HUES64 (cell line): ENCODE measurements around the gene TTLL3.
"Not testable (repeated sequence)": the region's sequence is repeated elsewhere in the genome, so short reads cannot be mapped to it uniquely, and the experiment has no call there.

Source experiments
- H3K27ac ChIP-seq: 2 replicates; pipeline ENCODE4 v1.7.0; 2013; ENCODE audit warnings: low read depth, low read length, inconsistent platforms
- H3K27me3 ChIP-seq: 2 replicates; pipeline ENCODE4 v1.6.1; 2013; ENCODE audit warnings: mild to moderate bottlenecking, low read length; ENCODE audit not compliant: insufficient read depth
- H3K36me3 ChIP-seq: 2 replicates; pipeline ENCODE4 v1.6.1; 2013; ENCODE audit warnings: mild to moderate bottlenecking, low read length; ENCODE audit not compliant: insufficient read depth
- H3K4me1 ChIP-seq: 2 replicates; pipeline ENCODE4 v1.6.1; 2013; ENCODE audit warnings: mild to moderate bottlenecking, low read length, moderate library complexity; ENCODE audit not compliant: insufficient read depth
- H3K4me3 ChIP-seq: 2 replicates; pipeline ENCODE4 v1.5.1; 2013; ENCODE audit warnings: mild to moderate bottlenecking, low read length, moderate library complexity
- H3K9ac ChIP-seq: 2 replicates; pipeline ENCODE4 v1.6.1; 2013; ENCODE audit warnings: mild to moderate bottlenecking, low read depth, low read length
- H3K9me3 ChIP-seq: 2 replicates; pipeline ENCODE4 v1.6.1; 2013; ENCODE audit warnings: low read depth, low read length; ENCODE audit not compliant: insufficient read depth
- WGBS: fragments of 150-250, 120-280 bp; methylation state at CpG from one replicate; pipeline ENCODE4 v1.1.7; 2013; ENCODE audit warnings: missing lambda C conversion rate; 5-methylcytosine and 5-hydroxymethylcytosine counted together

Gene TTLL3

DNA sequence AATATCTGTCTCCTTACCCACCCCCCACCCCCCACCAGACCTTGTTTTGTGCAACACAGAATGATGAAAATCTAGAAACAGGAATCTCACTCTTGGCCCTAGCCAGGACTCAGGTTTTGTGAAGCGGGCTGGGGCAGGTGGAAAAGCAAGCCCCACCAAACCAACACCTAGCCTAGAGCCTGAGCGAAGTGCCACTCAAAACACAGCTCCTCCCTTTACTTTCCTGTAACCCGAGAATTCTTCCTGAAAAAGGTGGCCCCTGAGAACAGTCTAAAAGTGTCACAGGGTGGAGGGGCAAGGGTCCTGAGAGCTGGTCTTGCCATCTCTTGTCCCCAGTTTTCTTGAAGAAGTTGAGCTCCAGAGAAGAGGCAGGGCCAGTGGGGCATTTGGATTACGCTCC, 51.1 kb downstream of the TTLL3 start:
- no peak overlapping the region for H3K9ac ChIP-seq
- no peaks in the 10 kb centered on the region for H3K9me3 ChIP-seq
- H3K4me1 ChIP-seq, result peaks cover 4% of the 10 kb centered on the region; the same call in 1 of the 2 replicates
- no peak overlapping the region for H3K27ac ChIP-seq
- no peaks in the 10 kb centered on the region for H3K36me3 ChIP-seq
- peaks cover 20% of the 10 kb centered on the region for H3K27me3 ChIP-seq
- WGBS, result 85% methylated on average over 4 of the region's 4 CpGs
- no peak overlapping the region for H3K4me3 ChIP-seq

DNA sequence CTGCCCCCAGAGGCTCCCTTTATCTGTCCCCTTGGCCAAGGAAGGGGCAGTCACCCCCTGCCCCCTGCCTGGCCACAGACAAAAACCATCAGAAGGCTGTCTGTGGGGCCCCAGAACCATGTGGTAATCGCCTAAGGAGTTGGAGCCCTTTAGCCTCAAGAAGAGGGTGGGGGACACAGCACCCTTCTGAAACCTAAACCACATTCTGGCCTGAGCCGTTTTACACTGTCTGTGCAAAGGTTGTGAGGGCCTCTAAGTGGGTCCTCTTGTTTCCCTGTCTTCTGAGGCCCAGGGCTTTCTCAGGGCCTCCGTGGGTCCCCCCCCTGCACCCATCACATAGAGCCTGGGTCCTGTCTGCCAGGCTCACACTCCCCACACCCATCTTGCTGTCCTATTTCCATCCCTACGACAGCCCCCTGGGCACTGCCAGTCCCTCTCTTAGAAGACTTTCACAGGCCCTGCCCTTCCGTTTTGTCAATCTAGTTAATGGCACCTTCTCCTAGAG, 51.6 kb downstream of the TTLL3 start:
- Histone ChIP-seq H3K36me3 (no peaks in the 10 kb centered on the region), H3K27ac (no peak overlapping the region), H3K9ac (no peak overlapping the region), H3K4me1 (peaks cover 4% of the 10 kb centered on the region; the same call in 1 of the 2 replicates), H3K27me3 (peaks cover 20% of the 10 kb centered on the region), H3K9me3 (no peaks in the 10 kb centered on the region), H3K4me3 (no peak overlapping the region)
- 88% methylated on average over 5 of the region's 5 CpGs for WGBS

DNA sequence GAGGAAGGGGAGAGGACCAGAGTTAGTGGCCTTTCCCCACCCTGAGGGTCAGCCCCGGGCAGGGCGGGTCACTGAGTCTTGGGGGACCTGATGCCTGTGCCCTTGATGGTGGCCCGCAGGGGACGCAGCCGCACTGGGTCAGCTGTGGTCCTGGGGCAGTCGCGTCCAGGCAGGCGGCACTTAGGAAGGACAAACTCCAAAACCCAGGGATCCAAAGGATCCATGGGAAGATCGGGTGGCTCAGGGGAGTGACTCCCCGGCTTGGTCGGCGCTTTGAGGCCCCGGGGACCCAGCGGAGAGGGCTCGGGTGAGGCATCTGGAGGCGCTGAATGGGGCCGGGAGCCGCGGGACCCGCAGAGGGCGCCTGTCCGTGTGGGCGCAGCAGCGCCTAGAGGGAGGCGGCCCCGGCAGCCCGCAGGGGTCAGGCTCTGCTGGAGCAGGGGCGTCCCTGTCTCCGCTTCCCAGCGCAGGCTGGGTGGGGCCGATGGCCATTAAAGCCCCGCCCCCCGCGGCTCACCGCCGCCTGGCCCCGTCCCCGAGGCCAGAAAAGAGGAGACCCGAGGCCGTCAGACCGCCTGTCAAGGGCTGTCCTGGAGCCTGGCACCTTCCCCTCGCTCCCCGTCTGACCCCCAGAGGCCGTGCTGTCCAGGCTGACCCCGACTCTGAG, 52.5 kb downstream of the TTLL3 start:
- 9% methylated on average over 45 of the region's 45 CpGs for WGBS
- H3K4me3 ChIP-seq, result peak overlapping the region; percentile 50
- peaks cover 20% of the 10 kb centered on the region for H3K27me3 ChIP-seq
- no peaks in the 10 kb centered on the region for H3K36me3 ChIP-seq
- H3K27ac ChIP-seq, result no peak overlapping the region
- peaks cover 4% of the 10 kb centered on the region; the same call in 1 of the 2 replicates for H3K4me1 ChIP-seq
- no peaks in the 10 kb centered on the region for H3K9me3 ChIP-seq
- H3K9ac ChIP-seq, result peak overlapping the region; percentile 35; the same call in 1 of the 2 replicates

DNA sequence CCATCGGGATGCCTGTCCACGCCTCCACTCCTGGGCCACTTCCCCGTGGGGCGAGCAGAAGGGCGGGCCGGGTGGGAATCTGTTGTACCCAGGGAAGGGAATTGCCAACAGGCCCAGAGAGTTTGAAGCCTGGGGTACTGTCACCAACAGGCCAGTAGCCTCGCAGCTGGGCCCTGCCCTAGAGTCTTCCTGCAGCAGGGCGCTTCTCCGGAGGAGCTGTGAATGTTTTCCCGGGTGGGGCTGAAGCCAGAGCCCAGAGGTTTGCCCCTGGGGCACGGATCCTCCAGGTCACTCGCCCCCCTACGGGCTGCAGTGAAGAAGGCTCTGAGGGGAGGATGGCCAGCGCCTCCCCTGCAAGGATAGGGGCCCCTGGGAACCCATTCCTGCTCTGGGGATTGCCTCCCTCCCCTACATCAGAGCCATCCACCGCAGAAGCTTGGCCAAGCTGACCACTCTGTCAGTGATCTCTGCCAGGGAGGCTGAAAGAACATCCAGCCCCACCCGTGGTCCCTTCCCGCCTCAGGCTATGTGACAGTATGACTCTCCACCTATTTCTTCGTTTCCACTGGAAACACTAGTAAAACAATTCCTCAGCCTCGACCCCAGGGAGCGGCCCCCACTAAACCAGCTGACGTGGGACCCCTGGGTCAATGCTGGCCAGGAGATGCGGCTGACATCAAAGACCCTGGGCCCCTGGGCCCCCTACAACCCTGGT, 53.2 kb downstream of the TTLL3 start:
- no peak overlapping the region for H3K27ac ChIP-seq
- H3K4me1 ChIP-seq, result peaks cover 4% of the 10 kb centered on the region; the same call in 1 of the 2 replicates
- H3K9ac ChIP-seq, result no peak overlapping the region
- no peaks in the 10 kb centered on the region for H3K36me3 ChIP-seq
- H3K9me3 ChIP-seq, result no peaks in the 10 kb centered on the region
- peak overlapping the region; percentile 50 for H3K4me3 ChIP-seq
- peaks cover 20% of the 10 kb centered on the region for H3K27me3 ChIP-seq
- 75% methylated on average over 22 of the region's 22 CpGs for WGBS

DNA sequence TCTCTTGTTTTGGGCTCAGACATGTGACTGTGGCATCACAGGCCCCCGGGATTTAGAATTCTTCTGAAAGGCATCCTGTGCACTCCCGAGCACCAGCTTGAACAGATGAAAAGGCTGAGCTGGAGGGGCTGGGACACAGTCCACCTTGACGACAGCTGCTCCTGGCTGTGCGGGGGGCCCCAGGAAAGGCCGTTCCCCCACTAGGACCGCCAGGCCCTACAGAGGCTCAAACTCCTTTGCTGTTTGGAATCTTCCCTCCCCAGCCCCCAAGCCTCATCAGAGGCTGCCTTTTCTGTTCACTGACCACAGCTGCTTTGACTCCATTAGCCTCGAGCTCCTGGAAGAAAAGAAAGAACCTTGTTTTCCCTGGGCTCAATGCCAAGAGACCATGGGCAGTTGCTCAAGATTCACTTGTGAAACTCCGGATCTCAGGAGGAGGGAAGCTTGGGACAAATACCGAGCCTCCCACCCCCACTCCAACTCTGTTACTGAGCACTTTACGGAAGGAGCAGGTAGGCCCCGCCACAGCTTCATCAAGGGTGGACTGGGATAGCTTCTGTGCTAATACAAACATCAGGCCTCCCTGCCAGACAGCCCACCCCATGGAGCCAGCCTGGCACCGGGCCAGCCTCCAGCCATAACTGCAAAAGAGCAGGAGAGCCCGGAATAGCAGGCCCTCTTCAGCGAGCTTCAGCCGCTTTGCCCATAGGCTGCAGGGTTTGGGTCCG, 54.3 kb downstream of the TTLL3 start:
- H3K9me3 ChIP-seq, result no peaks in the 10 kb centered on the region
- H3K27ac ChIP-seq, result no peak overlapping the region
- no peak overlapping the region for H3K4me3 ChIP-seq
- peaks cover 20% of the 10 kb centered on the region for H3K27me3 ChIP-seq
- 87% methylated on average over 16 of the region's 16 CpGs for WGBS
- H3K36me3 ChIP-seq, result no peaks in the 10 kb centered on the region
- no peak overlapping the region for H3K9ac ChIP-seq
- H3K4me1 ChIP-seq, result peaks cover 4% of the 10 kb centered on the region; the same call in 1 of the 2 replicates

DNA sequence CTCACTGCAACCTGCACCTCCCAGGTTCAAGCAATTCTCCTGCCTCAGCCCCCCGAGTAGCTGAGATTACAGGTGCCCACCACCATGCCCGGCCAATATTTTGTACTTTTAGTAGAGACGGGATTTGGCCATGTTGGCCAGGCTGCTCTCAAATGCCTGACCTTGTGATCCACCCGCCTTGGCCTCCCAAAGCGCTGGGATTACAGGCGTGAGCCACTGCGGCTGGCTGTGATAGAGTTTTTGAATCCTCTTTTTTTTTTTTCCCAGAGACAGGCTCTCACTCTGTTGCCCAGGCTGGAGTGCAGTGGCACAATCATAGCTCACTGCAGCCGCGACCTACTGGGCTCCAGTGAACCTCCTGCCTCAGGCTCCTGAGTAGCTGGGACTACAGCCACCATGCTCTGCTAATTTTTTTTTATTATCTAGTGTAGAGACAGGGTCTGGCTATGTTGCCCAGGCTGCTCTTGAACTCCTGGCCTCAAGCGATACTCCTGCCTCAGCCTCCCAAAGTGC, 55.1 kb downstream of the TTLL3 start:
- H3K4me1 ChIP-seq, H3K27ac ChIP-seq, H3K4me3 ChIP-seq, H3K9ac ChIP-seq, H3K9me3 ChIP-seq, H3K36me3 ChIP-seq: not testable (repeated sequence)
- peaks cover 20% of the 10 kb centered on the region for H3K27me3 ChIP-seq
- WGBS, result 93% methylated on average over 10 of the region's 10 CpGs

DNA sequence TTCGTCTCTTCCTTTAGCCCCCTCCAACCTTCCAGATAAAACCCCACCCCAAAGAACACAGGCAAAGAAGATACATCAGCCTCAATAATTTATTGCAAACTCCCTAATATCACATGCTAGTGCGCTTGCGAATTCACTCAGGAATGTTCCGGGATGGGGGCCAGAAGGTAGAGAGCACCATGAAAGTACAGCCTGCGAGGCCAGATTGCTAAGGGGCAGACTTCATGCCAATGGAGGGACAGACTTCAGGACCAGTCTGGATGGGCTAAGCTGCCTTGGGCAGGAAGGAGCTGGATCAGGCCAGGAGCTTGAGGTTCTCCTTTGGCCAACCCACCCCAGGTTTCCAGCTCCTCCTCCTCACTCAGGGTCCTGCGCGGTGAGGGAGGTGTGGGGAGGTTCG, 56.6 kb downstream of the TTLL3 start:
- Histone ChIP-seq H3K9me3 (no peaks in the 10 kb centered on the region), H3K9ac (no peak overlapping the region), H3K27ac (no peak overlapping the region), H3K4me1 (no peaks in the 10 kb centered on the region), H3K36me3 (no peaks in the 10 kb centered on the region), H3K27me3 (peaks cover 16% of the 10 kb centered on the region), H3K4me3 (no peak overlapping the region)
- 95% methylated on average over 8 of the region's 8 CpGs for WGBS

DNA sequence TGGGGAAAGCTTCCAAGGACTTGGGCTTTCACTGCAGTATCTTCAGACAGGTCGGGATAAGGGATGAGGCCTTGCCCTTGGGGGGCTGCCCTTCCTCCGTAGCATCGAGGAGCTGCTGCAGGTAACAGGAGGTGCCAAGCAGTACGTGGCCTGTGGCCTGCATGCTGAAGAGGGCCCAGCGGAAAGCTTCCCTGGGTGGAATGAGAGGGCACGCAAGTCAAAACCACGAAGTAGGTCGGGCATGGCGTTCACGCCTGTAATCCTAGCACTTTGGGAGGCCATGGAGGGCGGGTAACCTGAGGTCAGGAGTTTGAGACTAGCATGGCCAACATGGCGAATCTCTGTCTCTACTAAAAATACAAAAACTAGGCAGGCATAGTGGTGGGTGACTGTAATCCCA, 57.0 kb downstream of the TTLL3 start:
- H3K27ac ChIP-seq, result no peak overlapping the region
- no peaks in the 10 kb centered on the region for H3K4me1 ChIP-seq
- WGBS, result 94% methylated on average over 12 of the region's 12 CpGs

DNA sequence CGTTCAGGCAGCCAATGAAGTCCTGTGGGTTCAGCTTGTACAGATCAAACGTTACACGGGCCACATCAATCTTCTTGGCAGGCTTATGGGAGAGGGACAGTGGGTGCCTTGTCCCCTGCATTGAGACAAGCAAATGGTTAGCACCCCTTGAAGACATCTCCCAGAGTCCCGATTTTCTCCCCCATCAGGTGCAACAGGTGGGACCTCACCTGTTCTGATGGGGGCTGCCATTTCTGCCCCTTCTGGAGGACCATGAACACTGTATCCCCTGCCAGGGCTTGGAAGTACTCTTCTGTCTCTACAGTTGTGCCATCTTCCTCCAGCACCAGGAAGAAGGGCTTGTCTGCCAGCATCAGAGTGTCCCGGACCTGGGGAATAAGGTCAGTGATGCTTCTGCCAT, 59.9 kb downstream of the TTLL3 start:
- Histone ChIP-seq H3K9me3 (no peaks in the 10 kb centered on the region), H3K27ac (no peak overlapping the region), H3K36me3 (no peaks in the 10 kb centered on the region), H3K4me3 (no peak overlapping the region), H3K27me3 (no peaks in the 10 kb centered on the region), H3K4me1 (no peaks in the 10 kb centered on the region), H3K9ac (no peak overlapping the region)
- WGBS, result 90% methylated on average over 5 of the region's 5 CpGs

More for the DNA sequence above, 57.0 kb downstream of the TTLL3 start:
- H3K9me3 ChIP-seq, result no peaks in the 10 kb centered on the region
- no peaks in the 10 kb centered on the region for H3K36me3 ChIP-seq
- H3K4me3 ChIP-seq, result no peak overlapping the region
- H3K9ac ChIP-seq, result no peak overlapping the region
- H3K27me3 ChIP-seq, result peaks cover 11% of the 10 kb centered on the region

DNA sequence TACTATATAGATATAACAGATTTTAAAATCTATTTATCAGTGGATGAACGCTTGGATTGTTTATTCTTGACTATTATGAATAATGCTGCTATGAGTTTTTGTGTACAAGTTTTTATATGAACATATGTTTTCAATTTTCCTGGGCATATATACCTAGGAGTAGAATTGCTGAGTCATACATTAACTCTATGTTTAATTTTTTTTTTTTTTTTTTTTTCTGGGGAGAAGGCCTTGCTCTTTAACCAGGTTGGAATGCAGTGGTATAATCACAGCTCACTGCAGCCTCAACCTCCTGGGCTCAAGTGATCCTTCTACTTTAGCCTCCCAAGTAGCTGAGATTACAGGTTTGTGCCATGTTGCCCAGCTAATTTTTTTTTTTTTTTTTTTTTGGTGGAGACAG, 60.9 kb downstream of the TTLL3 start:
- no peaks in the 10 kb centered on the region for H3K9me3 ChIP-seq
- no peaks in the 10 kb centered on the region for H3K36me3 ChIP-seq
- no peak overlapping the region for H3K27ac ChIP-seq
- H3K4me1 ChIP-seq, result no peaks in the 10 kb centered on the region
- 63% methylated on average over 1 of the region's 1 CpG for WGBS
- H3K27me3 ChIP-seq, result no peaks in the 10 kb centered on the region
- no peak overlapping the region for H3K9ac ChIP-seq
- no peak overlapping the region for H3K4me3 ChIP-seq

DNA sequence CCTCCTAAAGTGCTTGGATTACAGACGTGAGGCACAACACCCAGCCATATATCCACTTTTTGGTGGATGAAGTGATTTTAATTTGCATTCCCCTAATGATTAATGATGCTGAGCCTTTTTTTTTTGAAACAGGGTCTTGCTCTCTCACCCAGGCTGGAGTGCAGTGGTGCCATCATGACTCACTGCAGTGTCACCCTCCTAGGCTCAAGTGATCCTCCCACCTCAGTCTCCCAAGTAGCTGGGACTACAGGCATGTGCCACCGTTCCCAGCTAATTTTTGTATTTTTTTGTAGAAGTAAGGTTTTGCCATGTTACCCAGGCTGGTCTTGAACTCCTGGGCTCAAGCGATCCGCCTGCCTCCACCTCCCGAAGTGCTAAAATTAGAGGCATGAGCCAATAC, 62.0 kb downstream of the TTLL3 start:
- H3K4me1 ChIP-seq, H3K27ac ChIP-seq, H3K9me3 ChIP-seq, H3K4me3 ChIP-seq, H3K9ac ChIP-seq, H3K27me3 ChIP-seq, H3K36me3 ChIP-seq: not testable (repeated sequence)
- WGBS, result 93% methylated on average over 4 of the region's 5 CpGs
